DMS114 treated with DMSO at 0.1 percent for 48 hours (cell line): Measurements from ENCODE around the gene PSD4.

Source experiments
- DNase-seq: peaks from one replicate; lab custom pipeline; 2025; ENCODE audit not compliant: unreplicated experiment; lab: John Stamatoyannopoulos, UW

Gene PSD4

DNA sequence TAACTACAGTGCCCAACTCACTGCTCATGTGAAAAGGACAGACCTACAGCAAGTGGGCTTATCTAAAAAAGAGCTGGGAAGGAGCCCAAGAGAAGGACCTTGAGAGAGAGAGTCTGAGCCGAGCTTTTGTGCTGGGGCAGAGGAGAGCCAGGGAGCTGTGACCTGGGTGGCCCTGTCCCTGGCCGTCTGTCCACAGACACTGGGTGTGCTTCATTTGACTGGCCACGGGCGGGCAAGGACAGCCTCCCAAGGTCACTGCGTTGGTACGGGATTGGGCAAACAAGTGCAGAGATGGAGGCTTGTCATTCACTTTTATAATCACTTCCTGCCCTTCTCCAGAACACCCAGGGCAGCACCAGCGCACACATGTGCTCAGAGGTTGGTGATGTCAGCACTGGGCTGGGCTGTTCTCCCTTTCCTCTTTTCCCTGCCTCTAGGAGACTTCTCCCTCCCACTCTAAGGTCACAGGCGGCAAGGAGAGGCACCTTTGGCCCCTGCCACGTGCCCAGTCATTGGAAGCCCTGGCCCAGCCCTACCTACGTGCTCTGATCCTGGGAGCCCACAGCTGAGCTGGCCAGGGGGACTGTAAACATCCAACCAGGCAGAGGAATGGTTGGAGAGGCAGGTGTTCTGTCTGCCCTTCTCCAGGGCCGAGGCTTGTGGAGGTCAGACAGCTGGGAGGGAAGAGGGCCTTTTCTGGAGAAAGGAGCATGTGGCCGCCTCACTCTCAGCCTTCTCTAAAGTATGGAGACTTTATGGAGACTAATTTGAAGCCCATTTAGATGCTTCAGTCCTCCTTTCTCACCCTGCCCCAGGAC lies 6.4 kb upstream of the PSD4 start:
- DNase-seq: no peak

DNA sequence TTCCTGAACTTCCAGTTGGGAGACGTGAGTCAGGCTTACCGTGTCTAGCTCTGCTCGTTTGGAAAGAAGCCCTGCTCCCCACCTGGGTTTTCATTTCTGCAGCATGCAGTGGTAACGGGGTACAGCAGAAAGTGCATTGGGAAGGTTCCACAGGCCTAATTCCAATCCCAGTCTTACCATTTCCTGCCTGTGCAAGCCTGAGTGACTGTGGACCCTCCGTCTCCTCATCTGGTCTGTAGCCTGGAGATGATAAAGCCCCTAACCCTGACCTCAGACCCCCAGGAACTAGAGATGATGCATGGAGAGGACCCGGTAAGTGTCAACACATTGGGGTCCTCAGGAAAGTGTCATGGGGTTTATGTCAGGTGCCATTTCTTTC lies 5.8 kb upstream of the PSD4 start:
- no peak for DNase-seq

DNA sequence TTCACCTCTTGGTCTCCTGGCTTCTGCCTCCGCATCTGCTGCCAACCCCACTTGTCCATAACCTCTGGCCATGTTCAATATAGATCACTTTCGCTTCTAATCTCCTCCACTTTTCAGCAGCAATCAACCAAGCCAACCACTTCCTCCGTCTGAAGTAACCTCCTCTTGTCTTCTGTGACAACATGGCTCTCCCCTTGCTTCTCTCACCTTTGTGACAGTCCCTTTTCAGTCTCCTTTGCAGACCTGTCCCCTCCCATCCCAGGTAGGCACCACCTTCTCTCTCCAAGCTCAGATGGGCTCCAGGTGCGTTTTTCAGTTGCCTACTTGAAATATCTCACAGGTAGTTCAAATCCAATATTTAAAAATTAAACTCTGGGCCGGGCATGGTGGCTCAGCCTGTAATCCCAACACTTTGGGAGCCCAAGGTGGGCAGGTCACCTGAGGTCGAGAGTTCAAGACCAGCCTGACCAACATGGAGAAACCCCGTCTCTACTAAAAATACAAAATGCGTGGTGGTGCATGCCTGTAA lies 4.7 kb upstream of the PSD4 start:
- no peak for DNase-seq

DNA sequence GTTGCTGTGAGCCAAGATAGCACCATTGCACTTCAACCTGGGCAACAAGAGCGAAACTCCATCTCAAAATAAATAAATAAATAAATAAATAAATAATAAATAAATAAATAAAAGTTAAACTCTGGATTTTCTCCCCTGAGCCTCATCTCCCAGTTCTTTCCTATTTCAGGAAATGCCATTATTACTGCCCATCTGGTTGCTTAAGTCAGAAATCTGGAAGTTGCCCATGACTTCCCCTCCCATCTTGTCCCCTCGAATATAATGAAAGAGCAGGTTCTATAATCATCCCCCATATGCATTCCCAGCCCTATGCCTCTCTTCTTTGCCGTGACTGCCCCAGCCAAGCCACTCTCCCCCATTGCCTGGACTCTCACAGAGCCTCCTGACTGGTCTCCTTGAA lies 4.2 kb upstream of the PSD4 start:
- DNase-seq: no peak

DNA sequence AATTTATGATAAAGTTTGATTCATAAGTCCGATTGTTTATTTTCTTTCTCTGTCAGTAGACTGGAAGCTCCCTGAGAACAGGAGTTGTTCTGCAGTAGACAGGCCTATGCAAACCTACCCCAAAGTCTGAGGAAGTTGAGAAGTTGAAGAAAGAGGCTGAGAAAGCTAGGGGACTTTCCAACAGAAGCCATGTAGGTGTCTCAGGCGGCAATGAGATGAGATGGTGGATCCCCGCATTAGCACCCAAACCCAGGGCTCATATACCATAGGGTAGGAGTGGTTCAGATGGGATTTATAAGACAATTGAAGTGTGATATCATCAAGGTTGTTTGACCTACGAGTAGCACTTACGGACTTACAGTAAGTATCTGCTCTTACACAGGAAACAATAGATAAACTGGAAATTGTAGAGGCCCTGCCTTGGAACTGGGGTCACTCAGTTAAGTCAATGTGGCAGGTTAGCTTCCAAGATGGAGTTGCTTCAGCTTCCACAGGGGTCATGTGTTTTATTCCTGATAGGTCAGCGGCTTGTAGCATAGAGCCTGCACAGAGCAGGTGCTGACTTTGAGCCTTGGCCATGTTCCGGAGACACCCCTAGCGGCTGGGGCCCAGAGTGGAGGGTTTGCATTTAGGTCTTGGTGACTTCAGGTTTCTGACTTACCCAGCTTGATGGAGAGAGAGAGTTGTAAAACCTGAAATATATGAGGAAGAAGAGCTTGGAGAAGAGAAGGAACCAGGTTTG lies 2.3 kb upstream of the PSD4 start:
- no peak for DNase-seq

DNA sequence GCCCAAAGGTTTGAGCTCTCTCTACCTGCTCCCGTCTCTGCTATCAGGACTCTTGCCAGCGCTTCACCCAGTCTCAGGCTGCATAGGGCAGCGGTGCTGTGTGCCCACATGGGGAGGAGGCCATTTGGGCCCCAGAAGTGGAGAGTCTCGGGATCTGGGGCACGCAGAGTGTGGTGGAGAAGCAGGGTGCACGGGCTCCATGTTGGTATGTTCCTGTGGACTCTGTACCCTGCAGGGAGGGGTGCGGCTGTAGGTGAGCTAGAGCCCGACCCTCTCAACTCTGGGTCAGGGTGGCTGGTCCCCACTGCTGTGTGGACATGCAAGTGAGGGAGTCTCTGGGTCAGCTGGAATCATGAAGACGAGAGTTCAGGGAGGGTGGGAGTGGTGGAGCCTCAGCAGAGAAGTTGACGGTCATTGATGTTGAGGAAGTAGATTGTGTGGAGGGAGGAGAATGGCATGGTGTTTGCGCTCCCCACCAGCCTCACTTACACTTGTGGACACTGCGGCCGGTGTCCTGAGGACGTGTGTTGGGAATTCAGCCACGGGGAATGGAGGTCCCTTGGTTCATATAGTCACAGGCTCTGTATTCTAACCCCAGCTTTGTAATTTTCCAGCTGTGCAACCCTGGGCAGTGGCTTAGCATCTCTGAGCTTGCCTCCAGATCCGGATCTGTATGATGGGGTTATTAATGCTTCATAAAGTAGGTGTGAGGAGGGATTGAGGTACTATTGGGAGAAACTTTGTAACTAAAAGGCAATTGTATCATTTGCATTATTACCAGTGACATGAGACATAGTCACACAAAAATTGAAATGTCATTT lies 840 bp upstream of the PSD4 start:
- DNase-seq: no peak

DNA sequence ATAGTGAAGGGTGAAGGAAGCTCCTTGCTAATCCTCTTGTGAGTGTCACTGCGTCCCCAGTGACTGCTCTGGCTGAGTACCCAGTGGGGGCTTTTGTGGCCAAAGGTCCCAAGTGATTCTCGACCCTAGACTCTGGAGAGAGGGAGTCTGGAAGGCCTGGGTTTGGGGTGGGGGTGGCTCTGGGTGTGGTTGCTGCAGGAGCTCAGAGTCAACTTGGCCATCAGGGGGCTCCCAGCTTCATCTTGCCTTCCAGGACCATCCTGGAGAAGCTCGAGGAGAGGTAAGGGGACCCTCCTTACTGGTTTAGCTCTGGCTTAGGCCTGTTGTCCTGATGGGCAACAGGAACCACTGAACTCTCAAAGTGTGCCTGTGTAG lies 592 bp downstream of the PSD4 start:
- no peak for DNase-seq

DNA sequence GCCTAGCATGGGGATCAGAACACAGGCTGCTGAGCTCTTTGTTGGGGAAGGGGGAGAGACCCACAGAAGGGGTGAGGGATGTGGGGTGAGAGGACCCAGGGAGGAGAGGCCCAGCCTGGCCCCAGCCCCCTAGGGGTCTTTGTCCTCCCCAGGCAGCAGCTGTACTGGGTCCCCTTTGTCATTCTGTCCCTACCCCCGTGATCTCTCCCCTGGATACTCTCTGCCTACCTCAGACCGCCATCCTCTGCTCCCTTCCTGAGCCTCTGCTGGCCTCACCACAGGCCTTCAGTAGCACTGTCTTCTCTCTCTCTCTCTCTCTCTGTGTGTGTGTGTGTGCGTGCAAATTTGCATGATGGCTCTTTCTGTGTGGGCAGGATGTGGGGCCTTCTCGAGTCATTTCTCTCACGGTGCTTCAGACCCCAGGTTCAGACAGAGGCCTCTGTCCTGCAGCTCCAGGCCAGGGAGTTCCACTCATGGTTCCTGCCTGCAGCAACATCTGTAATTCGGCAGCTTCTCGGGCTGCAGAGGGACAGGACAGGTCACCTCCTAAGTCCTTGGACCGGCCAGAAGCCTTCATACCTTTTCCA lies 1.4 kb downstream of the PSD4 start:
- no peak for DNase-seq

DNA sequence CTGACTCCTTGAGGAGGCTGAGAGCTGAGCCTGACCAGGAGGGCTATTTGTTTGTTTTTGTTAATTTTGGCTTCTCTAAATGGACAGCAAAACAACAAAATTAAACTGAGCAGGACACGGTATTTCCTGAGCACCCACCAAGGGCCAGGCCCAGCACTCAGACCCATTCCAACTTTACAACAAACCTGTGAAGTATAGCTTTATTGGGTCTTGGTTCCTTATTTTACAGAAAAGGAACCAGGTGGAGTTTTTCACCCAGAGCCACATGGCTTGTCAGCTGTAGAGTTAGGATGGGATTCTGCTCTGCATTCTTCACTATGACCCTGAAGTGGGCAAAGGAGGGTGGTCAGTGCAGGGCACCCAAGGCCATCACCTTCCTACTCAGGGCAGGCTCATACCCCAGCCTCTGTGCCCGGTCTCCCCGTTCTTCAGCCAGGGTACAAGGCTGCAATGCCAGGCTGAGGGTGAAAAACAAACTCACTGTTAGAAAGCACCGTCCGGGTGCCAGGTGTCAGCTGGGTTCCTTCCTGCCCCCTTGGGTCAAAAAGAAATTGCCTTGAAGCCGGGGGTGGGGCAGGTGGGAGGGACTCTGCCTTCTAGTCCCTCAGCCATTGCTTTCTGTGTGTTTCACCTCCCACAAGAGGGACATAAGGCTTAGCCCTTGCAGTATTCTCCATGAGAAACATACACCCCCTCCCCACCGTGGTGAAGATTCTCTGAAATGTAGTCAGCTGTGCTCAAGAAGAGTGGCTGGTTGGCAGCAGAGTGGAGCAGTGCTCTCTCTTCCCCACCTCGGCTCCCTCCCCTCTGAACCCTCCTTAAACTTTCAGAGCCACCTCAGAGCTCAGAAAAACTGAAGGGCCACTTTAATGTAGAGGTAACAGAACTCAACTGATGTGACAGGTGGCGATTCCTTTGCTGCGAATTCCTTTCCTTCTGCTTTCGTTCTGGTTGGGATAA lies 2.2 kb downstream of the PSD4 start:
- DNase-seq: no peak

DNA sequence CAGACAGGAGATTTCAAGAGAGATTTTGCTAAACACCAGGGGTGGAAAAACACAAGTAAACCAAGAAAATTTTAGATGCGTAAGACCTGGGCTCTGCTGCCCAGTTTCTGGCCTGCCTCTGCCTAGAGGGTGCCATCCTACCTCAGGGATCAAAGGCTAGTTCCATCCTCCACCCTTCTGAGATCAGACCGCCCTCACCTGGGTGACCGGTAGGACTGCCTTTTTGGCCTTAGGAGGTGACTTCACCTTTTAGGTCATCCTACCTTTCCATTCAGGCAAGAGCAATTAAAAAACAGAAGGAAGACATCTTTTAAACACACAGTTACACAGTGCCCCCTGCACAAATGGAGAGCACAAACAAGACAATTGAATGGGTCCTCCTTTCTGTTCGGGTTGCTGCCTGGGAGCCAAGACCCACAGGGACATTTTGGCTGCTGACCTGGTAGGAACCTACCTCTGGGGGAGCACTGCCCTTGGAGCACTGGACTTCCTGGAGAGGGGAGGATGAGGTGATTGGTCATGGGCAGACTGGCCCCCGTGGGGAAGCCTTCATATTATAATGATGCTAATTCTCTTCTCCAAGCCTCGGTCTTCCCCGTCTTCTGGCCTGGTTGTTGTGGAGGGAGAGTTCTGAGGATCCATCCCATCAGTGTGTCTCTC lies 3.1 kb downstream of the PSD4 start:
- no peak for DNase-seq

DNA sequence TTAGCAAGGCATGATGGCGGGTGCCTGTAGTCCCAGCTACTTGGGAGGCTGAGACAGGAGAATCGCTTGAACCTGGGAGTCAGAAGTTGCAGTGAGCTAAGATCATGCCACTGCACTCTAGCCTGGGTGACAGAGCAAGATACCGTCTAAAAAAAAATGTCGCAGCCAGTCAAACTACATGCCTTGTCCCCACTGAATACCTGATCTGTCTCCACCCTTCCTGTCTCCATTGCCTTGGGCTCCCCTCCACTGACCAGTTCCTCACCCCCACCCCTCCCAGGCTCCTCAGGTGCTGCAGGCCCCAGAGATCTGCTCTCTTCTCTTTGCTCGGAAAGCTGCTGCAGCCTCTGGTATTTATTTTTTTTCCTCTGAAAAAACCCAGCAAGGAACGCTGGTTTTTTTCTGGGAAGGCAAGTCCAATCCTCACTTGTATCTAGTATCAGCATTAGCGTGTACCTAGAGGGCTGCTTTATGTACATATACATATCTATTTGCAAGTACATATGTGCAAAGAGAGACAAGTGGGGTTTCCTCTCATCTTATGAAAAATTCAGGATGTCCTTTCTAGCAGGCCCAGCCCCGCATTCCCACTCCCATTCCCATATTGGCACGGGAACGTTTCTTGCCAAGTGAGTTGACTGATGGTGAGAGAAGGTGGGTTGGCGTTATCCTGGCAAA lies 4.4 kb downstream of the PSD4 start:
- DNase-seq: no peak

DNA sequence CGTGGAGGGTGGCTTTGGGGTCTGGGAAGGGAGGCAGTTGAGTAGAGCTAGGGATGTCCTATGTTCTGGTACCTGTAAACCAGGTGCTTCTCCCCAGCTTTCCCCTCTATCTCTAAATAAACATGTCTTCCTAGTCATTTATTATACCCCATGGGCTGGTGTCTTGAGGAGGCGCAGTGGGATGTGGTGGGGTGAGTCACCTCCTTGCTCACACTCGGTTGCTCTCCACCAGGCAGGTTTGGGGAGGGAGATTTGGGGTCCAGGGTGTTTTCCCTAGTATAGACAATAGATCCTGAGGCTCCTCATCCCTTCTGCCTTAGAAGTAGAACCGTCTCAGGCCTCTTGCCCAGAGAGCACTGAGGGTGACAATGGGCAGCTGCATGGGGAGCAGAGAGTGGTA lies 5.1 kb downstream of the PSD4 start:
- no peak for DNase-seq

DNA sequence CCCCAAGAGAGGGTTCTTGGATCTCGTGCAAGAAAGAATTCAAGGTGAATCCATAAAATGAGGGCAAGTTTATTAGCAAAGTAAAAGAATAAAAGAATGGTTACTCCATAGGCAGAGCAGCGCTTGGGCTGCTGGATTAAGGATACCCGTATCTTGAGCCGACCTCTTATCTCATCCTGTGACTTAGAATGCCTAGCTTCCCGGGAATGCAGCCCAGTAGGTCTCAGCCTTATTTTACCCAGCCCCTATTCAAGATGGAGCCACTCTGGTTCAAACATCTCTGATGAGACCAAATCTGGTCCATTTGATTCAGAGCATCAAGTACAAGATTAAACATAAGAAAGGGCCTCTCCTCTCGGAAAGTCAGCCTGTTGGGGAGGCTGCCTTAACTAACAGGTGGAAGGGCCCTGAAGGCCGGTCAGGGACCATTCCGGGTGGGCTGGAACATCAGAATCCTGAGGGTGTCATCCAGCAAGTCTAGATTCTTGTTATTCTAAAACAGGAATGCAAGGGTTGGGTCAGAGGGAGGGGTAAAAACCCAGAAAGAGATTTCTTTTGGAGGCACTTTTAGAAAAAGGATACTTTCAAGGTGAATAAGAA lies 5.8 kb downstream of the PSD4 start:
- DNase-seq: no peak

DNA sequence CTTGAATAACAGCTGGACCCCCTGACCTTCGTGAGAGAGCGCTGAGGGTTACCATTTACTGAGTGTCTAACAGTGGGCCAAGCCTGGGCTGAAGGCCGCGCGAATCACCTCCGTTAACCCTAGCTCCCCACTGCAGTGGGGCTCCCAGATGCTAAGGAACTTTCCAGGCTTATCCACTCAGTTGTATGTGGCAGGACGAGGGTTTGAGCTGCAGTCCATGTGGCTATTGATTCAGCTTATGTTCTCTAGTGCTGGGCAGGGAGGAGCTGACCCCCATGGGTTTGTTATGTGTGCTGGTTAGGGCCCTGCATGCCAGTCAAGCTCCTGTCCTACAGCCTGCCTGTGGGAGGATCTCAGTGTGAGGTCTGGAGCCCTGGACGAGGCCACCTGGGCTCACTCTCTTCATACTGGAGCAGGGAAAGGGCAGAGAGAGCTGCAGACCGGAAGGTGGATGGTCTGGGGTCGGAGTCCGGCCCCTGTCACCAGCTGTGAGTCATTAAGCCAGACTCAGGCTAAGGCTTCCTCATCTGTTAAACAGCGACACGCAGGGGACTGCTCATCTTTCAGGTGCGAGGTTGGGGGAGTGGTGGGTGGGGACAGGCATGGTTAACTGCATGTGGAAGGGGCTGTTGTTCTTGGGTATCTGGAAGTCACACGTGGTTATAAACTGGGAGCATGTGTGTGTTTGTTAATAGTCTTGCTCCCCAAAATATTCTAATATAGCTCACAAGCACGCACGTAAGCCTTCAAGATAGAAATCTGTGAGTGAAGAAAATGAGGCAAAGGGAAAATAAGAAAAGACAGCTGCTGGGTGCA lies 6.6 kb downstream of the PSD4 start:
- no peak for DNase-seq

DNA sequence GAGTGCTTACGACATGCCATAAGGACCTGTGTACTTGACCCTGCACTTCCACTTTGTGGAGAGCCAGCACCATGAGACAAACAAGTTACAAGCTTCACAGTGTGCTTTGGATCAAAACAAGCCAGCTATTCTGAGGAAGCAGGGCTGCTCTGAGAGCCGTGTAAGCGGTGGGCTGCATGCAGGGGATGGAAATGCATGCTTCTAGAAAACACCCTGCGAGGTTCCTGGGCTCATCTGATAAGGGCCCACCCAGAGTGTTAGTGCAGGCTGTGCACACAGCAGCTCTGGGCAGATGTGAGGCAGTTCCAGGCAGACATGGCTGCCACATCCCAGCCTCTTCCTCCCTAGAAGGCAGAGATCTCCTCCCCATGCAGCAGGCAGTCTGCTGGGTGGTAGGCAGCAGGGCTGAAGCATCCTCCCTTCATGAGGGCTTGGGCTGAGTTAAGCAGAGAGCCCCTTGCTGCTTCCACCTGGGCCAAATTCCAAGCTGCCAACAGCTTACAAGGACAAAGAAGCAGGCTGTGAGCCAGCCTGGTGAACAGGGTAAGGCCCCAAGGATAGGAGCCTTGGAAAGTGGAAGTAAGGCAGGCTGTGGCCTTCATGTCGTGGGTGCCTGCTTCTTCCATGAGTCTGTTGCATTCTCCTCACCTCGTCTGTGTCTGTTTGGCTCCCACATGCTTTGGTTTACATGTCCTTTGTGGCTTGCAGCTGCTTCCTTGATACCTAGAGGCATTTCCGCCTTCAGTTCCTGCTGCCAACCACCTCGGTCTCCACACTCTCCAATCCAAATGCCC lies 7.7 kb downstream of the PSD4 start:
- no peak for DNase-seq

DNA sequence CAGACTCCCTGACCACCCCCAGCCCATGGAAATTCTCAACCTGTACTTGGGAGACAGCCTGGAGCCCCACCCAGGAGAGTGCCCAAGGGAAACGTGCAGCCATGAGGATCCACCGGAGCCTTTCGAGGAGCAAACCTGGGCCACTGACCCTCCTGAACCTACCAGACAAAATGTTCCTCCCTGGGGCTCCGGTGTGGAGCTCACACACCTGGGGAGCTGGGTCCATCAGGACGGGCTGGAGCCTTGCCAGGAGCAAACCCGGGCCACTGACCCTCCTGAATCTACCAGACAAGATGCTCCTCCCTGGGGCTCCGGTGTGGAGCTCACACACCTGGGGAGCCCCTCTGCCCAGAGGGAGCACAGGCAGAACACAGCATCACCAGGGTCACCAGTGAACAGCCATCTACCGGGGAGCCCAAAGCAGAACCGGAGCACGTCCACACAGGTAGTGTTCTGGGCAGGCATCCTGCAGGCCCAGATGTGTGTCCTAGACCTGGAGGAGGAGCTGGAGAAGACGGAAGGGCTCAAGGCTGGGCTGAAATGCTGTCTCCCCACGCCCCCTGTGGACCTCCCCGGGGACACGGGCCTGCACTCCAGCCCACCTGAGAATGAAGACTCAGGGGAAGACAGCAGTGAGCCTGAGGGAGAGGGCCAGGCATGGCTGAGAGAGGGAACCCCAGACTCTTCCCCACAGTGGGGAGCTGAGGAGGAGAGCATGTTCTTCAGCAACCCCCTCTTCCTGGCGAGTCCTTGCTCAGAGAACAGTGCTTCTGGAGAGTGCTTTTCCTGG lies 8.9 kb downstream of the PSD4 start:
- DNase-seq: no peak
